HG02571 (cell line): ENCODE measurements around the gene RNF4.

ENCODE experiments used
- ATAC-seq: cut with Tn5 transposase; IDR thresholded peaks from one replicate; pipeline ENCODE4 v1.9.1; 2021; ENCODE audit warnings: mild to moderate bottlenecking, moderate library complexity; ENCODE audit not compliant: unreplicated experiment

RNF4 gene

DNA sequence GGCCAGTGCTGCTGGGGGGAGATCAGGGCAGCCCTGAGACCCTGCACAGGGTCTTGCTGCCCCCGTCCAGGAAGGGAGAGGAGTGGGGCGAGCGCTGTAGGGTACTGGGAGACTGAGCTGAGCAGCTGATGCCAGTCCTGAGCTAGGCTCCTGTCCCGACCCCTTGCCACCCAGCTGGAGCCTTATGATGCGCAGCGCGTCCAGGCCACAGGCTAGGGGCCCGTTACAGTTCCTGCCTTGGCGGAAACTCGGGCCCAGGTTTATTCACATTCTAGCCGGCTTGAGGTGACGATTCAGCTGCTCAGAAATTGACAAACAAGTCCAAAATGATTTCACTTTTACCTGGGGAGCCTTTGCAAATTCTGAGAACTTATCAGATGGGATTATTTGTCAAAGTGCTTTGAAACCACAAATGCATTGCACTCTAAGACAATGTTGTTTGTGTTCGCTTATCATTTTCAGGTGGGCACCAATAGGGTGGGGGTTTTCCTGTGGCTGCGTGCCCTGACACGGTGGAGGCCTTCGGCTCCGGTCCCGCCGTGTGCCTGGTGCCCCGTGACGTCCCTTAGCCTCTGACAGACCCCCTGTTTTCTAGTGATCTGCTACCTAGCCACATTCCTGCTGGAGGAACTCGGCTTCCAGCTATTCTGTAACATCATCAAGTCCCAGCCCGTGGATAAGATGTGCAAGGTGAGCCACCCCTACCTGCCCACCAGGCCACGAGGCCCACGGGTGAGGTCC lies 31.3 kb upstream of the RNF4 start:
- no peak for ATAC-seq

DNA sequence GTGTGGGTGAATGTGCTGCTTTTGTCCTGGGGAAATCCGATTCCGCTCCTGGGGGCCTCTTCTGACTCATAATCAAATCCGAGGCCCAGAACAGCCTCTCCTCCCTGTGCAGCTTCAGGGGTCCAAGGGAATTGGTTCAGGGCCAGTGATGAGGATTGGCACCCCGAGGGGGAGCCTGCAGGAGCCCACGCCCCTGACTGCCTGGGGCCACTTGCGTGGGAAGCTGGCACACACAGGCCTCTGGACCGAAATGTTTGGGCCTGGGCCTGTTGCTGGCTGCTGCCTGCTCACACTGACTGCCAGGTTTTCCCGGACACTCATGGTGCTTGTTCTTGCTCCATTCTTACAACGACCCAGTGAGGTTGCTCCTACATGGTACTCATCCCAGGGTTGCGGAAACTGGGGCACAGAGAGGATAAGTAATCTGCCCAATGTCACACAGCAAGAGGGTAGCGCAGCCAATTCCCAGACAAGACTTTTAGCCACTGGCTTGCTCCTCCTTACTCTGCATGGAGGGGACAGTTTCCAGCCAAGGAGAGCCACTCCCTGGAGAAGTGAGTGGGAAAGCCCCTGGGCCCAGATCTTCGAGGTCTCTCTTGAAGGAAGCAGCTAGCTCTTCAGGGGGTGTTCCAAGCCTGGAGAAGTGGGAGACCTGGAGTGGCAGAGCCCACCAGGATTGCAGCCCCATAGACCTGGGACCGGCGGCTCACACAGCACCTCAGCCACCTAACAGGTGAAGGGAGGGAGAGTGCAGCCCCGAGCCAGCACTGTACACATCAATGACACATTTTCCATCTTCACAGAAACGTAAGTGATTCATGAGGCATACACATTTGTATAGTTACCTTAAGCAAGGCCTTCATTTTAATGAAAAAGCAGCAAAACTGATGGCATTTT lies 29.8 kb upstream of the RNF4 start:
- no peak for ATAC-seq

DNA sequence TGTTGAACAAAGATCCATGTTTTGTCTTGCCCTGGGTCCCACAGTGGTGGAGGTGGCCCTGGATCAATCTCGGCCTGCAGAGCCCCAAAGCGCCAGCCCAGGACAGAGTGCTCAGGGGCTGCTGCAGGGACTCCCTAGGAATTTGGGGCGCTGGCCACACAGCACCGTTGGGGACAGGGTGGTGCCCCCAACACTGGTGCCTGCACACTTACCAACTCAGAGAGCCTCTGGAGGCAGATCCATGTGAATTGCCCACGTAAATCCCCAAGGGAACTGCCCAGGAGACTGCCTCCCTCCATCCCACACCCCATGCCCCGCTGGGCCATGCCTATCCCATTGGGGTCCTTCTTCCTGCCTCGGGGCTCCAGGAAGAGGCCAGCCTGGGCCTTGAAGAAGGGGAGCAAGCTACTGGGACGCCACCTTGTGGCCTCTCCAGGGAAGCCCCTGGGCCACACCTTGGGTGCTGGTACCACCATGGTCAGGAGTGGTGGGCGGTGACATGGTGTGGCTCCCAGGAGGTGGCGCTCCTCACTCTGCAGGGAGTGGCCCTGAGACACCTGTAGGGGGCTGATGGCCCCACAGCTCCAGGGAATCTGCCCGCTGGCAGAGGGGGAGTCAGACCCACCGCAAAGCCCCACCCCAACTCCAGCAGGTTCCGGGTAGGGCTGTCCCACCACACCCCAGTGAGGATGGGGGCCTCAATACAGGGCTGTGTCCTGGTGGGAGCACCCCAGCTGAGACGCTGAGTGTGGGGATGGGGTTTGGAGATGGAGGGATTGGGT lies 27.3 kb upstream of the RNF4 start:
- no peak for ATAC-seq

DNA sequence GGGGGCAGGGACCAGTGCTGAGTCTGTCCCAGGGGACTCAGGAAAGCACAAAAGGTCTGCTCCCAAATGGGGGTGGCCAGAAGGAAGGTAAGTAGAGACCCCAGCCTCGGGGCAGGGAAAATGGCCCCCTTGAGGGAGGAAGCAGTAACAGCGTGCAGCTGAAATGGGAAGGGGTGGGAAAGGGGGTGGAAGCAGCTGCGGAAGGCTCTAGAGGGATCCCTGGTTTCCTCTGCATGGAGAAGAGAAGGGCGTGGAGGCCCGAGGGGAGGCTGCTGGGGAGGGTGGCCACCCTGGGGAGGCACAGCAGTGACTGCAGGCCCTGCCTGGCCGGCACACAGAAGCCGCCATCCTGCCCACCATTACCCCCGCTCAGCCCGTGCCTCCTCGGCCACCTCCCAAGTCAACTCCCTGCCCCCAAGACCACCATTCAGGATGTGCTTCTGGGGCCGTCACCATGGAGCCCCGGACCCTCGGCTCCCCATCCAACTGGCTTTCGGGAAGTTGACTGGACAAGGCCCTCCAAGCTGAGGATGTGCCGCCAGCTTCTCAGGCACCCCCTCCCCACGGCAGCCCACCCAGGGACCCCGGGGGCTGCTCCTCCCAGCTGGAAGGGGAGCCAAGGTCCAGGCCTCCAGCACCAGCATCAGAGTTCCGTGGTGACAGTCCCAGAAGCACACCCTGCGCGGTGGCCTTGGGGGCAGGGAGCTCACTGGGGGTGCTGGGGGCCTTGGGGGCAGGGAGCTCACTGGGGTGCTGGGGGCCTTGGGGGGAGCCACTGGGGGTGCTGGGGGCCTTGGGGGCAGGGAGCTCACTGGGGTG lies 26.5 kb upstream of the RNF4 start:
- ATAC-seq: no peak

DNA sequence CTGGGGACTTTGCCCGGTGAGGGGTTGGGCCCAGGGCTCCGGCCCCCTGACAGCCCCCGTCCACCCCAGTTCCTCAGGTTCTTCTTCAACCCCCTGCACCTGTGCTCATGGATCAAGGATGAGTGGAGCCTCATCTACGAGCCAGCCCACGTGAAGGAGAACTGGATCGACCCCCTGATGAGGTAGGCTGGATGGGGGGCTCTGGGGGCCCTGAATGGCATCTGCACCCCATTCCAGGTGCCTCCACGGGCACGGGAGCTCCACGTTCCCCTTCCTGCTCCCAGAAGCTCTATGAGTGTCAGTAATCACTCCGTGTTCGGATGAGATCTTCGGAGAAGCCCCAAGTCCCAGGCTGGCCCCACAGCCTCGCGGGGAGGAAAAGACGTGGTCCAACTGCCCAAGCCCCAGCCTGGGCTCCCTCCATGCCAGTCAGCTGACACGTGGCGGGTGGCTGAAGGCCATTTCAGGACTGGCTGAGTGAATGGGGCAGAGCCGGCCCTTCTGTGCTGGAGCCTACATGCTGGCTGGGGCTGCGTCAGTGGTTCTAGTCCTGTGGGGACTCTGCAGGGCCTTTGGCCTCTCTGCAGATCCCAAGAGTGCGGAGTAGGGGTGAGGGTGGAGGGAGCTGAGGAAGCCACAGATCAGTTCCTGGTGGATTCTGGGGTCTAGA lies 25.7 kb upstream of the RNF4 start:
- ATAC-seq: no peak

DNA sequence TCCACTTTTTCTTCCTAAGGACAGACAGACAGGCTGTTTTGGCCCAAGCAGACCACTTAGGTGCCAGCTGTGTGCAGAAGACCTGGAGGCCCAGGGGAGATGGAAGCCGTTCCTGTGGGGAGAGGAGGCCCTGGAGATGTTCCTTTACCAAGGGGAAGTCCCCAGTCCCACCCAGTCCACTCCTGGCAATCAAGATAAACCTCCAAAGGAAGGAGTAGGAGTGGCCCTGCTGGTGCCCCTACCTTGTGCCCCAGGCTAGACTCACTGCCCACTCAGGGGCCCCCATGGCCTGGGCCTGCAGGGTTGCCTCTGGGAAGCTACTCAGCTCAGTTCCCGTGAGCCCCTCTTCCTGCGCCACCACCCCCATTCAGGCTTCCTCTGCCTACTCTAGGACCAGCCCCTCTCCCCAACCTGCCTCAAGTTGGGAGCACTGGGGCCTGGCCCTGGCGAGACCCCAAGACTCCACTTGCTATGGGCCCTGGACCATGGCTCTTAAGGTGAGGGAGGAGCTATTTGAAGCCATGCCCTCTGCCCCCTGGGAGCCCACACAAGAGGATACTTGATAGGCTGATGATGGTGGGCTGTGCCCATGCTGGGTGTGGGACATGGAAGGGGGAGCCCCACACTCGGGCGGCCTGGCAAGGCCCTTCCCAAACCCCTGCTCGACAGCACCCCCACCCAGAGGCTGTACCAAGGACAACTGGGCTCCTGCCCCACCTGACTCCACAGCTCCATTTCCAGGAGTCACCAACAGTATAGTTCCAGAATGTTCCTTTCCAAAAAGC lies 24.8 kb upstream of the RNF4 start:
- ATAC-seq: no peak

DNA sequence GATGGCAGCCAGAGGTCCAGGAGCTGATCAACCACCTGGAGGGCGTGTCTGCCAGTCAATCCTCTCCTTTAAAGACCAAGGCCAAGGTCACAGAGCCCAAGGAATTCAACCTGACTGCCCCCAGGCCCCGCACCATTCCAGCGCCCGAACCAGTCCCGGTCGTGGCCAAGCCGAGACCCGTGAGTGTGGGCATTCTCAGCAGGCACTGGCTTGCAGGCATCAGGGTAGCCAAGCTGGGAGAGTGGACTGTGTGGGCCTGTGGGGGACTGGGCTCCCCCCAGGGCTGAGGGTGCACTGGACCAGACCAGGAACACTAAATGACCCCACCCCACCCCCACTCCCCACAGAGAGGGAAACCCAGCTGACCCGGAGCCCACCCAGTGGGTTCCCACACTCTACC lies 23.8 kb upstream of the RNF4 start:
- ATAC-seq: no peak

DNA sequence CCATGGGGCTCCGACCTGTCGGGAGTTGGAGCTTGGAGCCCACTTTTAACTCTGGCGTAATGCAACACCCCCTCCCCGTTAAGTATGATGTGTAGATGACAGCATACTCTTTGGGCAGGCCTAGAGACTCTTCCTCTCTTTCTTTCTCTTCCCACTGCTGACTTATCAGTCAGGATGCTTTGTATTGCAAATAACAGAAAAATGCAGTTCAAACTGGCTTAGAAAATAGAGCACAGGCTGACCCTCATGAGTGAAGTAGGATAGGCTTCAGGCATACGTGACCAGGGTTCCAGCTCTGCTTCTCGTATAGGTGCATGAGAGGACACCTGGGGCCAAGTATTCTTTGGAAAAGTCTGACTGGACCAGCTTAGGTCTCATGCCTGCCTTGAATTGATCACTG lies 23.3 kb upstream of the RNF4 start:
- ATAC-seq: no peak

DNA sequence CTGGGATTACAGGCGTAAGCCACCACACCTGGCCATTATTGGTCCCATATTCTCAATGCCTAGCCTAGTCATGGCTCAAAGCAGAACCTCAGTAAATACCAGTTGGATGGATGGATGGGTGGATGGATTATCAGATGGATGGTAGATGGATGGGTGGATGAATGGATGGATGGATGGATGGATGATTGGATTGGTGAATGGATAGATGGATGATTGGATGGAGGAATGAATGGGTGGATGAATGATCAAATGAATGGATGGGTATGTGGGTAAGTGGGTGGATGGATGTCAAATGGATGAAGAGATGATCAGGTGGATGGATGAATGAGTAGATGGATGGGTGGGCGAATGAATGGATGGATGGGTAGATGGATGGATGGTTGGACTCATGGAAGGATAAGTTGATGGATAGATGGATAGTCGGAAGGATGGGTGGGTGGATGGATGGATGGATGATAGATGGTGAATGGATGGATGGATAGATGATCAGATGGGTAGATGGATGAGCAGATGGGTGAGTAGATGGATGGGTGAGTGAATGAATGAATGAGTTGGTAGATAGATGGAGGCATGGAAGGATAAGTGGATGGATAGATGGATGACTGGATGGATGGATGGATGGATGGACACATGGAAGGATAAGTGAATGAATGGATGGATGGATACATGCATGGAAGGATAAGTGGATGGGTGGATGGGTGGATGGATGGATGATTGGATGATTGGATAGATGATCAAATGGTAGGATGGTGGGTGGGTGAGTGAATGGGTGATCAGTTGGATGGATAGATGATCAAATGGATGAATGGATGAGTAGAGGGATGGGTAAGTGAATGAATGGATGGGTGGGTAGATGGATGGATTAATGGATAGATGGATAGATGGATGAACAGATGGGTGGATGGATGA lies 22.0 kb upstream of the RNF4 start:
- ATAC-seq: no peak

DNA sequence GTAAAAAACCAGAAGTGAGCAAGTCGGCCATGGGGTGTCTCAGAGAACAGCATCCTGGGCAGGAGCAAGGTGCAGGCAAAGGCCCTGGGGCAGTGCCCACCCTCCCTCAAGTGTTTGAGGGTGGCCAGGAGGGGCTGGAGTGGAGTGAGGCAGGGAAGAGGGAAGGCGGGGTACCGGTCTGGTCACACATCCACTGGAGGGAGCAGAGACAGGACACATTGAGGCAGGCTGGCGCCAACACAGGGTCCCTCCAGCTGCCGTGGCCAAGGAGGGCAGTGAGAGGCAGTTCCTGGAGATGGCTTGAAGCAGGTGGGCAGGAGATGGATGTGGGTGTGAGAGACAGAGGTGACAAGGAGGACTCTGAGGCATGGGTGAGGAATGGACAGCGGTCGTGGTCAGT lies 20.3 kb upstream of the RNF4 start:
- no peak for ATAC-seq

DNA sequence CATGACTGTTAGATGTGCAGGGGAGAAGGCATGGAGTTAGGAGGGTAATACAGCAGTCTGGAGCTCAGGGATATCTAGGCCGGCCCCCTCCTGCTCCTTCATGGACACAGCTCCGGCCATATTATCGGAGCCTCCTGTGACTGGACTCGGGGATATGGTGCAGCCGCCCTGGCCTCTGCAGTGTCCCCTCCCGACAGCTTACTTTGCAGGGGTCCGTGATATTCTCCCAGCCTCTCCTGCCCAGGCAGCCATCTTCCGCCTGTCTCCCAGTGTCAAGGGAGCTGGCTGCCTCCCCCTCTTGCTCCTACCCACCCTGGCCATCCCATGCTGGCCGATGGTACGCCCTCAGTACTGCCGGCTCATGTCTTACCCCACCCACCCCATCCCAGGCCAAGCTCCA lies 19.9 kb upstream of the RNF4 start:
- ATAC-seq: no peak

DNA sequence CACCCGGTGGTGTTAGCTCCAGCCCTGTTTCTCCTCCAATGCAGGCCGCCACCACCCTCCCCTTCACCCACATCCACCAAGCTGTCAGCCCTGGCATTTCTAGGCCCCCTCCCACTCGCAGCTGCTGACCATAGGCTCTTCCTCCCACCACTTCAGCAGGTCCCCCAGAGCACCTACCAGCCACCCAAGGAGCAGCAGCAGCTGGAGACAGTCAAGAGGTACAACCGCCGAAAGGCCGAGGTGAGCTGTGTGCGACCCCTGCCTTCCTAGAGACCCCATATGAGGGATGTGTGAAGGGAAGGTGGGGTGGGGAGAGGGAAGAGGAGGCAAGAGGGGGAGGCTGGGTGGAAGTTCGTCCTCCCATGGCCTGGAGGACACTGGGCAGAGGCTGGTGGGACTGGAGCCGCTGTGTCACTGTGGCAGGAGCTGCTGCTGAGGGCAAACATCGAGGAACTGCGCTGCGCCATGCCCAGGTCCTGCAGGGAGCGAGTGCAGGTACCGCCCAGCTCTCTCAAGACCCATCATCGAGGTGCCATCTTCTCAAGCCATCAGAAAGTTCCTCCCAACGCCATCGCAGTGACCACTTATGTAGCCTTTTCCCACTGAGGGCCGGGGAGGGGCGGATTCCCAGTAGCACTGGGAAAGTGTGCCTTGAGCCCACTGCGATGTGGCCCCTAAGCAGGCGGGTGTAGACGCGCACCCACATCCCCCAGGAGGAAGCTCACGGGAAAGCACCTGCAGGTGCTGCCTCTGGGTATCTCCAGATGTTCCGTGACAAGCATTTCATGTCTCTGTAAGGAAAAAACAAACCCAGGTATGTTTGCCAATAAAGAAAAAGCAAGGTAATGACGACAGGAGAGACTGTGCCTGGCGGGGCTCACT lies 19.2 kb upstream of the RNF4 start:
- ATAC-seq: no peak

DNA sequence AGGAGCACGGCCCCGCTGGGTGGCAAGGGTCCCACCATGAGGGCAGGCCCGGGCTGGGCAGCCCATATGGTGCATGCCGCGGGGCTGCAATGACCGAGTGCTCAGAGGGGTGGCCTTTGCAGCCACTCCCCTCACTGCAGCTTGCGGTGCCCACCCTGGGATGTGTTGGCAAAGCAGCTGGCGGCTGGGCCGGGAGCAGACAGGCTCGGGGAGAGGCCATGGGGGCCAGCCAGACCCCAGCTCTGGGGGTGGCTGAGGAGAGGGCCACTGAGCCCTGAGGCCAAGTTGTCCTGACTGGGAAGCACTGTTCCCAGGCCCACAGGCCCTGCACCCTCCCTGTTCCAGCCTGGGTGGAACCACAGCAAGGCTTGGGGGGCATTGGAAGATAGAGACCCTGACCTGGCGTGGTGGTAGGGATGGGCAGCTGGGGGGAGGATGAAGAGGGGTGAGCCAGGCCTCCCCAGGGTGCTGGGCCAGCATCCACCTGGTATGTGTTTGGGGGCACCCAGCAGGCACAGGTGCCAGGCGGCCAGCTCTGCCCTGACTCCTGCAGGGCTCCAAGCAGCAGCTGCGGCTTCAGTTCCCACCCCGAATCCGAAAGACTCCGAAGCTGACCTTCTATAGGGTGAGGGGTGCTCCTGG lies 18.4 kb upstream of the RNF4 start:
- ATAC-seq: no peak

DNA sequence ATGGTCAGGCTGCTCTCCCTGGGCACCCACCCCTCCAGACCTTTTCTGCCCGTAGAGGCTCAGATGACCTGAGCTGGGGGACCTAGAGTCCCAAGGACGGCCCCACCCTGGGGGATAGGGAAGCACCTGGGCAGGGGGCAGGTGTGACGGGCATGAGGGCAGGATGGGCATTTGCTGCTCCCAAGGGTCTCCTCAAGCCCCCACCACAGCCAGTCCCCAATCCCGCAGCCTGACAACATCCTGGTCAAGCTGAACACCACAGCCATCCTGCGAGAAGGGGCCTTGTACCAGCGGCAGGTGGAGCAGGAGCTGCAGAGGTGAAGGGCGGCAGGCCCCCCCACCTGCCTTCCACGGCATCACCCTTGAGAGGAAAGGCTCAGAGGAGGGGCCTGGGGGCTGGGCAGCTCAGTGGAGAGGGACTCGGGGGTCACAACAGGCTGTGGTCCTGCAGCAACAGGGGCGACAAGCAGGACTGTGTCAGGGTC lies 17.8 kb upstream of the RNF4 start:
- no peak for ATAC-seq

DNA sequence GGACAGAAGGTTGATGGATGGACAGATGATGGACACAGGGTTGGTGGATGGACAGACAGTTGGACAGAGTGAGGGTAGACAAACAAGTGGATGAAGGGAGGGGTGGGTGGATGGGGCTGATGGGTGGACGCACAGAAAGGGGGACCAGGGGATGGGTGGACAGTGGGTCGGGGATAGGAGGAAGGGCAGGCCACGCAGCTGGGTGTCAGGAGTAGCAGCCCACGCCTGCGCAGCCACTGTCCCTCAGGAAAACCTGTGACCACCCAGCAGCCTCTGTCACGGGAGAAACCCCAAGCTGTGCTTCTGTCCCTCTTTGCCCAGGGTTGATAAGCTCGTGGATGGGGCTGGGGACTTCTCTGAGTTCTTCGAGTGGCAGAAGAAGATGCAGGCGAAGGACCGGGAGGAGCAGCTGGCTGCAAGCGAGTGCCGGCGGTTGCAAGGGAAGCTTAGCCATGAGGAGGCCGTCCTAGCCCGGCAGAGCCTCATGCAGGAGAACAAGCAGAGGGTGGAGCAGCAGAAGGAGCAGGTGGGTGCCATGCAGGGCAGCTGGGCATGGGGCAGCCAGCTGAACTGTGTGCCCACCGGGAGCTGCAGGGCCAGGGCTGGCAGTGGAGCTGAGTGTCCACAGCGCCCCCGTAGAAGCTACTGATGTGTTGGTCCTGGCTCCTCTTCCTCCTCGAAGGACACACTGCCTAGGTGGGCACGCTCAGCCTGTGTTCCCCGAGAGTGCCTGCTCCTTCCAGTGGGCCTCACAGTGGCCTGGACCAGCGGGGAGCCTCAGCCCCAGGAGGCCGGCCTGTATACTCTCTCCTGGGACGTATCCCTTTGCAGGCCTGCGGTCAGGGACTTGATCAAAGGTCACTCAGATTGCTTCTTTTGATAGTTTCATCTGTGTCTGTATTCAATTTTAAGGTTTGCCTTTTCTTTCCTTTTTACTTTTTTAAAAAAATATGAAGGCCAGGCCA lies 16.8 kb upstream of the RNF4 start:
- ATAC-seq: no peak
